ENCODE data around the gene NPAS2. TPM values are rescaled to one million over a fixed set of nuclear protein-coding genes. Genes with fewer than 3 reads are reported as not detected.
A peak's percentile ranks its signal among the peaks of the same experiment; 100 is the strongest.

The NPAS2 gene
- total RNA-seq, 1 donor from 2014 or later, result 11.4 TPM

DNA sequence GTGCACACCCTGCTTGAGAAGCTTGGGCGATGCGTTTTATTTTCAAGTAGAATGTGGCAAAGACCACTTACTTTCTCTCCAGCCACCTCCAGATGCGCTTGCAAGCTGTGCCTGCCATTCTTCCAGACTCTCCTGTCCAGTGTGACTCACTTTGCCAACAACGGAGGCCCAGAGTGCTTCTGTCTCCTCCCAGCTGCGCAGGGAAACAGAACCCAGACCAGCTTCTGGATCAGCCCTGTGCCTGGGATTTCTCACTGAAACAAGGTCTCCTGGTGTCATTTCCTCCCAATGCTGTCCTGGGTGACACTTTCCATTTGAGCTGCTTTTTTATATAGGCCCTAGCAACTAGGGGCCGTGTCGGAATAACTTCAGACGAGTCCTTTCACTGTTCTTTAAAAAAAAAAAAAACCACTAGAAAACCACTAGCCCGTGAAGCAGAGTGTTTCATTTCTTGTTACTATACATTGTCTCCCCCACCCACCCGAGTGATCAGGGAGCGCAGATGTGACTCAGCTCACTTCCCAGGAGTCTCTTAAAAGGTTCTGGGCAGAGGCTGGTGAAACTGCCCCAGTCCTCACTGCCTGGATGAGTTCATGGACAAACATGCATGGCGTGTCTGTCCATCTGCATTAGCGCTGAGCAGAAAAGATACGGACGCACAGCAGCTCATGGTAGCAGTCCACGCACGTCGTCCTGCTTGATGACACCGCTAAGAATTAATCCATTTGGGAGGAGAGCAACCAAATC is 156.9 kb downstream of the NPAS2 start:
- no peaks in the 10 kb centered on the region for H3K36me3 ChIP-seq
- H3K4me1 ChIP-seq, result no peaks in the 10 kb centered on the region
- H3K27me3 ChIP-seq, result no peaks in the 10 kb centered on the region
- no peak for ATAC-seq
- TF ChIP-seq, protein P1, sequence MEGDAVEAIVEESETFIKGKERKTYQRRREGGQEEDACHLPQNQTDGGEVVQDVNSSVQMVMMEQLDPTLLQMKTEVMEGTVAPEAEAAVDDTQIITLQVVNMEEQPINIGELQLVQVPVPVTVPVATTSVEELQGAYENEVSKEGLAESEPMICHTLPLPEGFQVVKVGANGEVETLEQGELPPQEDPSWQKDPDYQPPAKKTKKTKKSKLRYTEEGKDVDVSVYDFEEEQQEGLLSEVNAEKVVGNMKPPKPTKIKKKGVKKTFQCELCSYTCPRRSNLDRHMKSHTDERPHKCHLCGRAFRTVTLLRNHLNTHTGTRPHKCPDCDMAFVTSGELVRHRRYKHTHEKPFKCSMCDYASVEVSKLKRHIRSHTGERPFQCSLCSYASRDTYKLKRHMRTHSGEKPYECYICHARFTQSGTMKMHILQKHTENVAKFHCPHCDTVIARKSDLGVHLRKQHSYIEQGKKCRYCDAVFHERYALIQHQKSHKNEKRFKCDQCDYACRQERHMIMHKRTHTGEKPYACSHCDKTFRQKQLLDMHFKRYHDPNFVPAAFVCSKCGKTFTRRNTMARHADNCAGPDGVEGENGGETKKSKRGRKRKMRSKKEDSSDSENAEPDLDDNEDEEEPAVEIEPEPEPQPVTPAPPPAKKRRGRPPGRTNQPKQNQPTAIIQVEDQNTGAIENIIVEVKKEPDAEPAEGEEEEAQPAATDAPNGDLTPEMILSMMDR (IDR thresholded peaks at IDR 0.05), result no peak
- no peaks in the 10 kb centered on the region for H3K9me3 ChIP-seq
- H3K27ac ChIP-seq, result no peak overlapping the region
- intact Hi-C loops (cut with DNase I), result no loop called here
- H3K4me3 ChIP-seq, result no peak overlapping the region
- DNase-seq, result peak; percentile 29

DNA sequence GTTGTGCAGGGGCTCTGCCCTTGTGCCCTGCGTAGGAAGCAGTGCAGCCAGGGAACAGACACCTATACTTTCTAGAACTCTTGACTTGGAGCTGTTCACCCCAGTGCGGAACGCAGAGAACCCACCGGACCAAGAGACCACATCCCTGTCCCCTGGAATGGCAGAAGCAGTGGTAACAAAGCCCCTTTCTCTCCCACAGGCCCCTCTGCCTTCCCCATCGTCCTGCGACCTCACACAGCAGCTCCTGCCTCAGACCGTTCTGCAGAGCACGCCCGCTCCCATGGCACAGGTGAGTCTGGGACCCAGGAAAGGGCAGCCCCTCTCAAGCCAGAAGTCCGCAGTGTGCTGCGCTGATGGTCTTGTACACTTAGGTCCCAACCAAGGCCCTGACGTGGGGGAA is 157.6 kb downstream of the NPAS2 start:
- H3K27ac ChIP-seq, result no peak overlapping the region
- no peaks in the 10 kb centered on the region for H3K4me1 ChIP-seq
- H3K9me3 ChIP-seq, result no peaks in the 10 kb centered on the region
- intact Hi-C loops (cut with DNase I), result no loop called here
- no peaks in the 10 kb centered on the region for H3K36me3 ChIP-seq
- TF ChIP-seq, protein P1 (IDR thresholded peaks at IDR 0.05), result no peak
- ATAC-seq, result no peak
- peak; percentile 47 for DNase-seq
- no peak overlapping the region for H3K4me3 ChIP-seq
- no peaks in the 10 kb centered on the region for H3K27me3 ChIP-seq

DNA sequence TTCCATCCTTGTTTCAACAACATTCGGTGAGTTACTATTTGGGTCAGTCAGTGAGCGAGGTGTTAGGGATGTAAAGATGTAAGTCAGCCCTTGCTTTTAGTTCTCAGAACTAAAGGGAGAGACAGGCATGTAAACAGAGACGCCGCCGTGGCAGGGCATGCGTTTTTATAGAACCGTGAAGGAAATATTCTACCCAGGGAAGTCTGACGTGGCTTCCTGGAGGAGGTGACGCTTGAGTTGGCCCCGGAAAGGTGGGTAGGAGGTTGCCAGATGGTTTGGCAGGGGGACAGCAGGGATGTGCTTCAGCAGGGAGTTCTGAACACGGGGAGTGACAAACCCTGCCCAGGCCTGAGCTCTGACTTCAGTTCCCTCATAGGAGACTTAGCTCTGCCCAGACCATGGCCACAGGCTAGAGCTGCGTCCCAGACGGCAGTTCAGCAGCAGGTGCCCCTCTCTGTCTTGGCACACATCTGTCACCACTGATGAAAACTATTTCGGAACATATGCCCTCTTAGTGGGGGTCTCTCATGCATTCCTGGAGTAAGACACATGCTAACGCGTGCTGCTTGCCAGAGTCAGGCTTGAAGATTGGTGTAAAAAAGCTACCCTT is 158.7 kb downstream of the NPAS2 start:
- Histone ChIP-seq H3K4me1 (no peaks in the 10 kb centered on the region), H3K27me3 (no peaks in the 10 kb centered on the region), H3K9me3 (no peaks in the 10 kb centered on the region), H3K36me3 (no peaks in the 10 kb centered on the region), H3K27ac (no peak overlapping the region), H3K4me3 (no peak overlapping the region)
- ATAC-seq, result no peak
- intact Hi-C loops (cut with DNase I), result no loop called here
- peak; percentile 45 for DNase-seq
- TF ChIP-seq, protein P1 (IDR thresholded peaks at IDR 0.05), result no peak

DNA sequence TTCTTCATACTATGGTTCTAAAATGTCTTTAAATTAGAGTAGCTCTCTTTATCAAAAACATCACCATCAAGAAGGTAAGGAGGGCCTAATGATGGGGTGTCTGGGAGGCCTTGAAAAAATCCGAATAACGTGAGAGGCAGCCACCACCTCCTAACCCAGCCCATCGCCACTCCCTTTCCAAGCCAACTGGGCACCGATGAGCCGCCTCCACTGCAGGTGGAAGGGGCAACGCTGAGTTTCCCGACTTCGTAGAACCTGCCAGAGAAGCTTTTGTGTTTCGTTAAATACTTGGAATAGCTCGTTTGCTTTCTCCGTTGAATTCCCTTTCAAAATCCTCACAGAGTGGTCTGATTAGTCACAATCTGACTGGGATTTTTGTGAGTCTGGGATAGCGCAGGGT is 160.1 kb downstream of the NPAS2 start:
- intact Hi-C loops (cut with DNase I), result loop anchor here (5.0 kb wide), 1 partner anchor 258 kb away; no protein-coding TSS in a partner anchor

DNA sequence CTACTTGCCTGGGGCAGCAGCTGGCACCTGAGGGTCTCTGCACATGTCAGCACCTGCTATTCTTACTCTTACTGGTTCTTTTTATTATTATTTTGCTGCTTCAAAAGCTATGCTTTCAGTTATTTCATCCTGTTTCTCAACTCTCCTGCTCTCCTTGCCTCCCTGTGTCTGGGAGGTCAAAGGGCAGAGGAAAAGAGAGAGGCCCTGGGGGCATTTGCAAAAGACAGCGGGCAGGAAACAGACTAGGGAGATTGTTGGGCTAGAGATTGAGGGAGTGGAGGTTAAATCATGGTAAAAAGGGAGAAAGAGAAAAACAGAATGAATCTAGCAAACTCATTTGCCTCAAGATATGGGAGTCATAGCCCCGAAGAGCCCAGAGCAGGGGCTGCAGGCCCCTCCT is 161.1 kb downstream of the NPAS2 start:
- no peak overlapping the region for H3K27ac ChIP-seq
- no peaks in the 10 kb centered on the region for H3K27me3 ChIP-seq
- DNase-seq, result no peak
- intact Hi-C loops (cut with DNase I), result loop anchor here (5.0 kb wide), 1 partner anchor 259 kb away; no protein-coding TSS in a partner anchor
- no peak for ATAC-seq
- no peaks in the 10 kb centered on the region for H3K4me1 ChIP-seq
- H3K36me3 ChIP-seq, result no peaks in the 10 kb centered on the region
- TF ChIP-seq, protein P1 (IDR thresholded peaks at IDR 0.05), result no peak
- no peak overlapping the region for H3K4me3 ChIP-seq
- no peaks in the 10 kb centered on the region for H3K9me3 ChIP-seq

More for the DNA sequence above, 160.1 kb downstream of the NPAS2 start:
- TF ChIP-seq, protein P1 (IDR thresholded peaks at IDR 0.05), result no peak
- no peak overlapping the region for H3K27ac ChIP-seq
- no peak overlapping the region for H3K4me3 ChIP-seq
- DNase-seq, result peak; percentile 18
- H3K4me1 ChIP-seq, result no peaks in the 10 kb centered on the region
- no peaks in the 10 kb centered on the region for H3K36me3 ChIP-seq
- no peaks in the 10 kb centered on the region for H3K27me3 ChIP-seq
- no peak for ATAC-seq
- H3K9me3 ChIP-seq, result no peaks in the 10 kb centered on the region

All from upper lobe of right lung (tissue), 1 donor.